H1 (cell line): ENCODE data around the gene DRC7. TPM values are rescaled to one million over a fixed set of nuclear protein-coding genes. Genes with fewer than 3 reads are reported as not detected.

Source experiments
- SAP30 ChIP-seq: fragments of 300-600 bp; sonication (generic); IDR thresholded peaks from 2 replicates; pipeline ENCODE4 v1.7.1; 2012; ENCODE audit warnings: low read length, moderate library complexity, mild to moderate bottlenecking, inconsistent platforms; ENCODE audit not compliant: insufficient read depth, insufficient replicate concordance
- polyA plus RNA-seq, 7 experiments: library from polyadenylated mRNA; depleted of rRNA in 3 of 7; stranded (reverse) in 5 of 7; unstranded in 2 of 7; fragments of >200 nt in 5 of 7; fragments of 200-250 nt in 2 of 7; gene quantifications; 1 replicate in 5 of 7; 2 replicates in 1 of 7; 4 replicates in 1 of 7; pipeline versions ENCODE4 v1.2.1 to v1.2.3, GENCODE V29; 2011 to 2013; ENCODE audit warnings: missing spikeins in 2 of 7, mixed read lengths in 2 of 7
- total RNA-seq: library from RNA; stranded (reverse); fragmentation: NEBNext Ultra II Directional; extraction: Animal tissue kit (Norgen Biotek cat#: 25700); gene quantifications from 2 replicates; pipeline ENCODE4 v1.2.1, GENCODE V29; 2021
- TF ChIP-seq, protein P1 (sequence below), 3 experiments: IDR thresholded peaks; 1 replicate in 2 of 3; 2 replicates in 1 of 3; pipeline versions ENCODE4 v1.5.1 to v1.6.1; 2011; ENCODE audit warnings: low read length in 3 of 3, mild to moderate bottlenecking in 3 of 3, inconsistent platforms in 2 of 3, low read depth in 1 of 3, moderate library complexity in 1 of 3; ENCODE audit not compliant: insufficient read depth in 1 of 3; ENCODE audit errors: control extremely low read depth in 1 of 3
- TF ChIP-seq, protein P2 (sequence below): IDR thresholded peaks from 2 replicates; pipeline ENCODE4 v1.6.1; 2011; ENCODE audit warnings: low read length, improper control_type of control experiment

Gene DRC7
- total and polyA plus RNA-seq, 2 of the 8 experiments (the other 6 are each of a cell fraction or from before 2014, with no cell fraction given), result 0.14 TPM; not detected in 1

DNA sequence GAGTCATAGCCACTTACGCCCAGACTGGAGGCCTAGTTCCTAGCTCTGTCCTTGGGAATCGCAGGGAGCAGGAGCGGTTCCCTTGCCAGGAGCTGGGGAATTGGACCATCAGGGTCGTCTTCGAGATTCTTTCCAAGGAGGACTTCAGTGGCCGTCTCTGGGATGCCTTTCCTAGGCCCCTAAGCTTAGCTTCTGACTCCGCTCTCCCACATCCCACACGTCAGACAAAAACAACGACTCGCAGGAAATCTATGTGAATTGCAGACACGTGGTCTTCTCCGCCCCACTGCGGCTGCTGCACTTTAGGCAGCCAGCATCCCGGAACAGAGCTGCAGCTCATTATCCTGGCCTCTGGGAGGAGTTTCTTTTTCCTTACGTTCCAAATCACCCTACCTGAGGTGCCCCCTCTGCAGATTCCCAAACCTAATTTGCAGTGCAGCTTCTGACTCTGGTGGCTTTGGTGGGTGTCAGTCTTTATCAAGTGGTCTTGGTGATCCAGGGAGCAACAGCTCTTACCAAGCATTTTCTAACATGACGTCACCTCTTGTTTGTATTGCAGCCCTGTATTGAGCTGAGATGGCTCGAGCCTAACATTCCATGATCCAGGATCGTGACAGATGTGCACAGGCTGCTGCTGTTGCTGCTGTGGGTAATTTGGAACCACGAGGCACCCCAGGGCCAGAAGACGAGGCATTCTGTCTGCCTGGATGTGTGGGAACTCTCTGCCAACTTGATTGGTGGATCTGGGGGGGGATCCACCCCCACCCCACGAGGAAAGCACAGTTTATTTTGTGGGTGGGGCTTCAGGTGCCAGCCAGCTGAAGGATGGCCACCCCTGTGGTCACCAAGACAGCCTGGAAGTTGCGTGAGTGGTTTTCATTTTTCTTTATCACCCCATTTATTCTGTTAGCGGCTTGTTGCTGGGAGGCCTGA, 42.1 kb downstream of the DRC7 start (continued):
- TF ChIP-seq, protein P1, sequence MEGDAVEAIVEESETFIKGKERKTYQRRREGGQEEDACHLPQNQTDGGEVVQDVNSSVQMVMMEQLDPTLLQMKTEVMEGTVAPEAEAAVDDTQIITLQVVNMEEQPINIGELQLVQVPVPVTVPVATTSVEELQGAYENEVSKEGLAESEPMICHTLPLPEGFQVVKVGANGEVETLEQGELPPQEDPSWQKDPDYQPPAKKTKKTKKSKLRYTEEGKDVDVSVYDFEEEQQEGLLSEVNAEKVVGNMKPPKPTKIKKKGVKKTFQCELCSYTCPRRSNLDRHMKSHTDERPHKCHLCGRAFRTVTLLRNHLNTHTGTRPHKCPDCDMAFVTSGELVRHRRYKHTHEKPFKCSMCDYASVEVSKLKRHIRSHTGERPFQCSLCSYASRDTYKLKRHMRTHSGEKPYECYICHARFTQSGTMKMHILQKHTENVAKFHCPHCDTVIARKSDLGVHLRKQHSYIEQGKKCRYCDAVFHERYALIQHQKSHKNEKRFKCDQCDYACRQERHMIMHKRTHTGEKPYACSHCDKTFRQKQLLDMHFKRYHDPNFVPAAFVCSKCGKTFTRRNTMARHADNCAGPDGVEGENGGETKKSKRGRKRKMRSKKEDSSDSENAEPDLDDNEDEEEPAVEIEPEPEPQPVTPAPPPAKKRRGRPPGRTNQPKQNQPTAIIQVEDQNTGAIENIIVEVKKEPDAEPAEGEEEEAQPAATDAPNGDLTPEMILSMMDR (IDR thresholded peaks at IDR 0.05; ENCODE audit: control extremely low read depth in 1 of 3, insufficient read depth in 1 of 3, low read depth in 1 of 3, low read length in 3 of 3), result peak; percentile 2 to 31 (median 29); a peak in 3 of 4 replicates
- TF ChIP-seq SAP30, result peak; percentile 62
- TF ChIP-seq, protein P2, sequence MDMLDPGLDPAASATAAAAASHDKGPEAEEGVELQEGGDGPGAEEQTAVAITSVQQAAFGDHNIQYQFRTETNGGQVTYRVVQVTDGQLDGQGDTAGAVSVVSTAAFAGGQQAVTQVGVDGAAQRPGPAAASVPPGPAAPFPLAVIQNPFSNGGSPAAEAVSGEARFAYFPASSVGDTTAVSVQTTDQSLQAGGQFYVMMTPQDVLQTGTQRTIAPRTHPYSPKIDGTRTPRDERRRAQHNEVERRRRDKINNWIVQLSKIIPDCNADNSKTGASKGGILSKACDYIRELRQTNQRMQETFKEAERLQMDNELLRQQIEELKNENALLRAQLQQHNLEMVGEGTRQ, result peak; percentile 4; the same call in 1 of the 2 replicates
